GM23338 (cell line): ENCODE results near the gene COX7B2. TPM values are rescaled to one million over a fixed set of nuclear protein-coding genes. Genes with fewer than 3 reads are reported as not detected.

Experiments
- ATAC-seq: fragments of 200-7000 bp; cut with Tn5 transposase; 3 replicates; pipeline ENCODE4 v1.9.1; 2020
- DNase-seq: peaks from one replicate; pipeline ENCODE4 v3.0.0-alpha.2; 2015; ENCODE audit warnings: low spot score
- H2AFZ ChIP-seq: fragments of 200-600 bp; sonication (generic); 2 replicates; pipeline ENCODE4 v1.8.0; 2016; ENCODE audit warnings: antibody characterized with exemption, mild to moderate bottlenecking, moderate library complexity
- H3F3A ChIP-seq: fragments of 200-600 bp; sonication (generic); replicated peaks from 2 replicates; pipeline ENCODE4 v1.8.0; 2017; ENCODE audit warnings: antibody characterized with exemption, mixed run types, low read depth
- H3K27ac ChIP-seq: fragments of 200-600 bp; sonication (generic); 2 replicates; pipeline ENCODE4 v1.6.1; 2016; ENCODE audit warnings: low read depth
- H3K27me3 ChIP-seq: fragments of 200-600 bp; sonication (generic); 2 replicates; pipeline ENCODE4 v1.8.0; 2016; ENCODE audit warnings: mild to moderate bottlenecking, mixed run types, moderate library complexity; ENCODE audit not compliant: insufficient read depth
- H3K36me3 ChIP-seq: fragments of 200-600 bp; sonication (generic); 2 replicates; pipeline ENCODE4 v1.8.0; 2016; ENCODE audit warnings: mild to moderate bottlenecking; ENCODE audit not compliant: insufficient read depth
- H3K4me1 ChIP-seq: fragments of 200-600 bp; sonication (generic); 2 replicates; pipeline ENCODE4 v1.8.0; 2016; ENCODE audit warnings: mild to moderate bottlenecking, moderate library complexity; ENCODE audit not compliant: insufficient read depth
- H3K4me2 ChIP-seq: fragments of 200-600 bp; sonication (generic); 2 replicates; pipeline ENCODE4 v1.7.1; 2017; ENCODE audit warnings: mixed run types
- H3K4me3 ChIP-seq: fragments of 200-600 bp; sonication (generic); 2 replicates; pipeline ENCODE4 v1.6.1; 2016; ENCODE audit warnings: mixed run types
- H3K79me2 ChIP-seq: fragments of 200-600 bp; sonication (generic); replicated peaks from 2 replicates; pipeline ENCODE4 v1.8.0; 2017; ENCODE audit warnings: mild to moderate bottlenecking; ENCODE audit not compliant: insufficient read depth
- H3K9me2 ChIP-seq: fragments of 200-600 bp; sonication (generic); 2 replicates; pipeline ENCODE4 v1.8.0; 2017; ENCODE audit not compliant: insufficient read depth
- H4K20me1 ChIP-seq: fragments of 200-600 bp; sonication (generic); replicated peaks from 2 replicates; pipeline ENCODE4 v1.8.0; 2017; ENCODE audit warnings: mild to moderate bottlenecking; ENCODE audit not compliant: insufficient read depth
- H3K27ac Mint-ChIP-seq: 2 replicates; pipeline ENCODE4 v1.8.0; 2020; ENCODE audit warnings: inconsistent platforms, mild to moderate bottlenecking, moderate library complexity, mixed read lengths
- H3K27me3 Mint-ChIP-seq: 3 replicates; pipeline ENCODE4 v1.8.0; 2022; ENCODE audit warnings: low read depth, mild to moderate bottlenecking, moderate library complexity, mixed read lengths, inconsistent platforms; ENCODE audit not compliant: insufficient read depth, poor library complexity
- H3K36me3 Mint-ChIP-seq: 3 replicates; pipeline ENCODE4 v1.8.0; 2021; ENCODE audit warnings: low read depth, mild to moderate bottlenecking, inconsistent platforms, moderate library complexity, mixed read lengths
- H3K4me1 Mint-ChIP-seq: 3 replicates; pipeline ENCODE4 v1.8.0; 2020; ENCODE audit warnings: mild to moderate bottlenecking, inconsistent platforms, mixed read lengths
- H3K4me3 Mint-ChIP-seq: 3 replicates; pipeline ENCODE4 v1.8.0; 2021; ENCODE audit warnings: moderate library complexity, mild to moderate bottlenecking, inconsistent platforms, mixed read lengths
- H3K9me3 Mint-ChIP-seq: 3 replicates; pipeline ENCODE4 v1.8.0; 2020; ENCODE audit warnings: moderate library complexity, mild to moderate bottlenecking, inconsistent platforms, mixed read lengths
- CREB1 ChIP-seq: fragments of 250-450 bp; sonication (Bioruptor Pico); IDR thresholded peaks from 2 replicates; pipeline ENCODE4 v1.5.0; 2020; ENCODE audit warnings: low read depth, mild to moderate bottlenecking, moderate library complexity
- EZH2 ChIP-seq: fragments of 200-600 bp; sonication (generic); IDR thresholded peaks from one replicate; pipeline ENCODE4 v1.8.0; 2017; ENCODE audit warnings: antibody characterized with exemption, mild to moderate bottlenecking, low read depth; ENCODE audit not compliant: unreplicated experiment
- EZH2phosphoT487 ChIP-seq: fragments of 200-600 bp; sonication (generic); IDR thresholded peaks from one replicate; pipeline ENCODE4 v1.8.1; 2018; ENCODE audit warnings: antibody characterized with exemption; ENCODE audit not compliant: unreplicated experiment
- JUNB ChIP-seq: IDR thresholded peaks from one replicate; pipeline ENCODE4 v1.6.1; 2016; ENCODE audit warnings: antibody characterized with exemption; ENCODE audit not compliant: unreplicated experiment
- NANOG ChIP-seq: IDR thresholded peaks from 2 replicates; pipeline ENCODE4 v1.6.1; 2016; ENCODE audit warnings: antibody characterized with exemption, borderline replicate concordance
- POLR2AphosphoS5 ChIP-seq: IDR thresholded peaks from 2 replicates; pipeline ENCODE4 v1.6.1; 2016; ENCODE audit warnings: antibody characterized with exemption, low read depth
- STAT1 ChIP-seq: IDR thresholded peaks from one replicate; pipeline ENCODE4 v1.6.1; 2016; ENCODE audit warnings: antibody characterized with exemption; ENCODE audit not compliant: unreplicated experiment
- ZNF114 ChIP-seq: fragments of 250-450 bp; sonication (Bioruptor Pico); IDR thresholded peaks from 2 replicates; pipeline ENCODE4 v1.5.0; 2020; ENCODE audit warnings: mild to moderate bottlenecking, moderate library complexity
- ZNF331 ChIP-seq: fragments of 250-450 bp; sonication (Bioruptor Pico); IDR thresholded peaks from 2 replicates; pipeline ENCODE4 v1.5.0; 2020; ENCODE audit warnings: low read depth, mild to moderate bottlenecking, moderate library complexity
- polyA plus RNA-seq: library from polyadenylated mRNA; unstranded; fragments of >200 nt; fragmentation: Nextera tagmentation; extraction: Ambion mirVana; gene quantifications from 2 replicates; pipeline ENCODE4 v1.2.1, GENCODE V29; 2016
- total RNA-seq: library from RNA; depleted of rRNA; stranded (reverse); fragments of >200 nt; shearing (Covaris generic); gene quantifications from 2 replicates; pipeline ENCODE4 v1.2.3, GENCODE V29; 2014
- TF ChIP-seq, protein P1 (sequence below): IDR thresholded peaks from one replicate; pipeline ENCODE4 v1.6.1; 2018; ENCODE audit warnings: antibody characterized with exemption; ENCODE audit not compliant: unreplicated experiment
- TF ChIP-seq, protein P2 (sequence below), 2 experiments: fragments of 200-600 bp in 1 of 2; sonication (generic) in 1 of 2; conservative IDR thresholded peaks; 2 replicates each; pipeline versions ENCODE4 v1.5.1 to v1.6.1; 2016 to 2017; ENCODE audit warnings: antibody characterized with exemption in 2 of 2, low read depth in 2 of 2, mild to moderate bottlenecking in 2 of 2, moderate library complexity in 1 of 2
- TF ChIP-seq, protein P3 (sequence below): IDR thresholded peaks from 2 replicates; pipeline ENCODE4 v1.6.1; 2016; ENCODE audit warnings: antibody characterized with exemption
- TF ChIP-seq, protein P4 (sequence below): fragments of 250-450 bp; sonication (Bioruptor Pico); IDR thresholded peaks from 2 replicates; pipeline ENCODE4 v1.5.0; 2020; ENCODE audit warnings: mild to moderate bottlenecking, moderate library complexity

Gene COX7B2
- total and polyA plus RNA-seq, 2 experiments from 2014 or later: not detected

DNA sequence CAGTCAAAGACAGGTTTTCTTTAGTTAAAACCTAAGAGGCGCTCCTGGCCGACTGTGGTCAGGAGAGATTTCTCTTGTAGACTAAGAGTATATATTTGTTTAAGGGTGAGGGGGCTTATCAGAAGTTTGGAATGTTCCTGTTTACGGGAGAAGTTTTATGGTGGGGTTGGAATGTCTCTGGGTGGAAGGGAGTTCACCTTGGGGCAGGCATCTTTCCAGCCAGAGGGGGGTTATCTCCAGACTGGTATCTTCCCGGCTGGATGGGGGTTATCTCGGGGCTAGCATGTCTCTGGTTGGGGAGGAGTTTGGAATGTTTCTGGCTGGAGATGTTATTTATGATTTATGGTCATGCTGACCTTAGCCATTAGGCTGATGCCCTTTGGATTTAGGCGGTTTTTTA is 116.0 kb downstream of the COX7B2 start:
- DNase-seq (no peak), ATAC-seq (no peak)
- Histone ChIP-seq H2AFZ (no peak overlapping the region), H3K27me3 (no peaks in the 10 kb centered on the region), H3K9me2 (peaks cover 12% of the 10 kb centered on the region), H3F3A (no peaks in the 10 kb centered on the region), H3K4me3 (no peak overlapping the region), H4K20me1 (no peaks in the 10 kb centered on the region), H3K4me2 (no peak overlapping the region), H3K79me2 (no peaks in the 10 kb centered on the region), H3K4me1 (no peaks in the 10 kb centered on the region), H3K36me3 (no peaks in the 10 kb centered on the region; the same call in 1 of the 2 replicates), H3K27ac (no peak overlapping the region)
- peaks cover 16% of the 10 kb centered on the region for H3K36me3 Mint-ChIP-seq
- no peak overlapping the region for H3K4me3 Mint-ChIP-seq
- H3K27me3 Mint-ChIP-seq: no peaks in the 10 kb centered on the region
- TF ChIP-seq, protein P1, sequence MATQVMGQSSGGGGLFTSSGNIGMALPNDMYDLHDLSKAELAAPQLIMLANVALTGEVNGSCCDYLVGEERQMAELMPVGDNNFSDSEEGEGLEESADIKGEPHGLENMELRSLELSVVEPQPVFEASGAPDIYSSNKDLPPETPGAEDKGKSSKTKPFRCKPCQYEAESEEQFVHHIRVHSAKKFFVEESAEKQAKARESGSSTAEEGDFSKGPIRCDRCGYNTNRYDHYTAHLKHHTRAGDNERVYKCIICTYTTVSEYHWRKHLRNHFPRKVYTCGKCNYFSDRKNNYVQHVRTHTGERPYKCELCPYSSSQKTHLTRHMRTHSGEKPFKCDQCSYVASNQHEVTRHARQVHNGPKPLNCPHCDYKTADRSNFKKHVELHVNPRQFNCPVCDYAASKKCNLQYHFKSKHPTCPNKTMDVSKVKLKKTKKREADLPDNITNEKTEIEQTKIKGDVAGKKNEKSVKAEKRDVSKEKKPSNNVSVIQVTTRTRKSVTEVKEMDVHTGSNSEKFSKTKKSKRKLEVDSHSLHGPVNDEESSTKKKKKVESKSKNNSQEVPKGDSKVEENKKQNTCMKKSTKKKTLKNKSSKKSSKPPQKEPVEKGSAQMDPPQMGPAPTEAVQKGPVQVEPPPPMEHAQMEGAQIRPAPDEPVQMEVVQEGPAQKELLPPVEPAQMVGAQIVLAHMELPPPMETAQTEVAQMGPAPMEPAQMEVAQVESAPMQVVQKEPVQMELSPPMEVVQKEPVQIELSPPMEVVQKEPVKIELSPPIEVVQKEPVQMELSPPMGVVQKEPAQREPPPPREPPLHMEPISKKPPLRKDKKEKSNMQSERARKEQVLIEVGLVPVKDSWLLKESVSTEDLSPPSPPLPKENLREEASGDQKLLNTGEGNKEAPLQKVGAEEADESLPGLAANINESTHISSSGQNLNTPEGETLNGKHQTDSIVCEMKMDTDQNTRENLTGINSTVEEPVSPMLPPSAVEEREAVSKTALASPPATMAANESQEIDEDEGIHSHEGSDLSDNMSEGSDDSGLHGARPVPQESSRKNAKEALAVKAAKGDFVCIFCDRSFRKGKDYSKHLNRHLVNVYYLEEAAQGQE: no peak
- TF ChIP-seq POLR2AphosphoS5: no peak
- TF ChIP-seq EZH2phosphoT487: no peak
- TF ChIP-seq EZH2: no peak
- TF ChIP-seq STAT1: no peak
- TF ChIP-seq, protein P2, sequence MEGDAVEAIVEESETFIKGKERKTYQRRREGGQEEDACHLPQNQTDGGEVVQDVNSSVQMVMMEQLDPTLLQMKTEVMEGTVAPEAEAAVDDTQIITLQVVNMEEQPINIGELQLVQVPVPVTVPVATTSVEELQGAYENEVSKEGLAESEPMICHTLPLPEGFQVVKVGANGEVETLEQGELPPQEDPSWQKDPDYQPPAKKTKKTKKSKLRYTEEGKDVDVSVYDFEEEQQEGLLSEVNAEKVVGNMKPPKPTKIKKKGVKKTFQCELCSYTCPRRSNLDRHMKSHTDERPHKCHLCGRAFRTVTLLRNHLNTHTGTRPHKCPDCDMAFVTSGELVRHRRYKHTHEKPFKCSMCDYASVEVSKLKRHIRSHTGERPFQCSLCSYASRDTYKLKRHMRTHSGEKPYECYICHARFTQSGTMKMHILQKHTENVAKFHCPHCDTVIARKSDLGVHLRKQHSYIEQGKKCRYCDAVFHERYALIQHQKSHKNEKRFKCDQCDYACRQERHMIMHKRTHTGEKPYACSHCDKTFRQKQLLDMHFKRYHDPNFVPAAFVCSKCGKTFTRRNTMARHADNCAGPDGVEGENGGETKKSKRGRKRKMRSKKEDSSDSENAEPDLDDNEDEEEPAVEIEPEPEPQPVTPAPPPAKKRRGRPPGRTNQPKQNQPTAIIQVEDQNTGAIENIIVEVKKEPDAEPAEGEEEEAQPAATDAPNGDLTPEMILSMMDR (conservative IDR thresholded peaks at IDR 0.05; ENCODE audit: low read depth in 2 of 2): no peak
- TF ChIP-seq, protein P3, sequence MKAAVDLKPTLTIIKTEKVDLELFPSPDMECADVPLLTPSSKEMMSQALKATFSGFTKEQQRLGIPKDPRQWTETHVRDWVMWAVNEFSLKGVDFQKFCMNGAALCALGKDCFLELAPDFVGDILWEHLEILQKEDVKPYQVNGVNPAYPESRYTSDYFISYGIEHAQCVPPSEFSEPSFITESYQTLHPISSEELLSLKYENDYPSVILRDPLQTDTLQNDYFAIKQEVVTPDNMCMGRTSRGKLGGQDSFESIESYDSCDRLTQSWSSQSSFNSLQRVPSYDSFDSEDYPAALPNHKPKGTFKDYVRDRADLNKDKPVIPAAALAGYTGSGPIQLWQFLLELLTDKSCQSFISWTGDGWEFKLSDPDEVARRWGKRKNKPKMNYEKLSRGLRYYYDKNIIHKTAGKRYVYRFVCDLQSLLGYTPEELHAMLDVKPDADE: no peak
- TF ChIP-seq CREB1: no peak
- no peak for TF ChIP-seq JUNB
- TF ChIP-seq ZNF114: no peak
- TF ChIP-seq ZNF331 (CRISPR knock-in tag): no peak
- TF ChIP-seq, protein P4, sequence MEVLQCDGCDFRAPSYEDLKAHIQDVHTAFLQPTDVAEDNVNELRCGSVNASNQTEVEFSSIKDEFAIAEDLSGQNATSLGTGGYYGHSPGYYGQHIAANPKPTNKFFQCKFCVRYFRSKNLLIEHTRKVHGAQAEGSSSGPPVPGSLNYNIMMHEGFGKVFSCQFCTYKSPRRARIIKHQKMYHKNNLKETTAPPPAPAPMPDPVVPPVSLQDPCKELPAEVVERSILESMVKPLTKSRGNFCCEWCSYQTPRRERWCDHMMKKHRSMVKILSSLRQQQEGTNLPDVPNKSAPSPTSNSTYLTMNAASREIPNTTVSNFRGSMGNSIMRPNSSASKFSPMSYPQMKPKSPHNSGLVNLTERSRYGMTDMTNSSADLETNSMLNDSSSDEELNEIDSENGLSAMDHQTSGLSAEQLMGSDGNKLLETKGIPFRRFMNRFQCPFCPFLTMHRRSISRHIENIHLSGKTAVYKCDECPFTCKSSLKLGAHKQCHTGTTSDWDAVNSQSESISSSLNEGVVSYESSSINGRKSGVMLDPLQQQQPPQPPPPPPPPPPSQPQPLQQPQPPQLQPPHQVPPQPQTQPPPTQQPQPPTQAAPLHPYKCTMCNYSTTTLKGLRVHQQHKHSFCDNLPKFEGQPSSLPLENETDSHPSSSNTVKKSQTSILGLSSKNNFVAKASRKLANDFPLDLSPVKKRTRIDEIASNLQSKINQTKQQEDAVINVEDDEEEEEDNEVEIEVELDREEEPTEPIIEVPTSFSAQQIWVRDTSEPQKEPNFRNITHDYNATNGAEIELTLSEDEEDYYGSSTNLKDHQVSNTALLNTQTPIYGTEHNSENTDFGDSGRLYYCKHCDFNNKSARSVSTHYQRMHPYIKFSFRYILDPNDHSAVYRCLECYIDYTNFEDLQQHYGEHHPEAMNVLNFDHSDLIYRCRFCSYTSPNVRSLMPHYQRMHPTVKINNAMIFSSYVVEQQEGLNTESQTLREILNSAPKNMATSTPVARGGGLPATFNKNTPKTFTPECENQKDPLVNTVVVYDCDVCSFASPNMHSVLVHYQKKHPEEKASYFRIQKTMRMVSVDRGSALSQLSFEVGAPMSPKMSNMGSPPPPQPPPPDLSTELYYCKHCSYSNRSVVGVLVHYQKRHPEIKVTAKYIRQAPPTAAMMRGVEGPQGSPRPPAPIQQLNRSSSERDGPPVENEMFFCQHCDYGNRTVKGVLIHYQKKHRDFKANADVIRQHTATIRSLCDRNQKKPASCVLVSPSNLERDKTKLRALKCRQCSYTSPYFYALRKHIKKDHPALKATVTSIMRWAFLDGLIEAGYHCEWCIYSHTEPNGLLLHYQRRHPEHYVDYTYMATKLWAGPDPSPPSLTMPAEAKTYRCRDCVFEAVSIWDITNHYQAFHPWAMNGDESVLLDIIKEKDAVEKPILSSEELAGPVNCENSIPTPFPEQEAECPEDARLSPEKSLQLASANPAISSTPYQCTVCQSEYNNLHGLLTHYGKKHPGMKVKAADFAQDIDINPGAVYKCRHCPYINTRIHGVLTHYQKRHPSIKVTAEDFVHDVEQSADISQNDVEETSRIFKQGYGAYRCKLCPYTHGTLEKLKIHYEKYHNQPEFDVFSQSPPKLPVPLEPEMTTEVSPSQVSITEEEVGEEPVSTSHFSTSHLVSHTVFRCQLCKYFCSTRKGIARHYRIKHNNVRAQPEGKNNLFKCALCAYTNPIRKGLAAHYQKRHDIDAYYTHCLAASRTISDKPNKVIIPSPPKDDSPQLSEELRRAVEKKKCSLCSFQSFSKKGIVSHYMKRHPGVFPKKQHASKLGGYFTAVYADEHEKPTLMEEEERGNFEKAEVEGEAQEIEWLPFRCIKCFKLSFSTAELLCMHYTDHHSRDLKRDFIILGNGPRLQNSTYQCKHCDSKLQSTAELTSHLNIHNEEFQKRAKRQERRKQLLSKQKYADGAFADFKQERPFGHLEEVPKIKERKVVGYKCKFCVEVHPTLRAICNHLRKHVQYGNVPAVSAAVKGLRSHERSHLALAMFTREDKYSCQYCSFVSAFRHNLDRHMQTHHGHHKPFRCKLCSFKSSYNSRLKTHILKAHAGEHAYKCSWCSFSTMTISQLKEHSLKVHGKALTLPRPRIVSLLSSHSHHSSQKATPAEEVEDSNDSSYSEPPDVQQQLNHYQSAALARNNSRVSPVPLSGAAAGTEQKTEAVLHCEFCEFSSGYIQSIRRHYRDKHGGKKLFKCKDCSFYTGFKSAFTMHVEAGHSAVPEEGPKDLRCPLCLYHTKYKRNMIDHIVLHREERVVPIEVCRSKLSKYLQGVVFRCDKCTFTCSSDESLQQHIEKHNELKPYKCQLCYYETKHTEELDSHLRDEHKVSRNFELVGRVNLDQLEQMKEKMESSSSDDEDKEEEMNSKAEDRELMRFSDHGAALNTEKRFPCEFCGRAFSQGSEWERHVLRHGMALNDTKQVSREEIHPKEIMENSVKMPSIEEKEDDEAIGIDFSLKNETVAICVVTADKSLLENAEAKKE (CRISPR knock-in tag): no peak
- TF ChIP-seq NANOG: no peak
- no peak overlapping the region for H3K27ac Mint-ChIP-seq
- no peaks in the 10 kb centered on the region for H3K4me1 Mint-ChIP-seq
- H3K9me3 Mint-ChIP-seq: peaks cover 66% of the 10 kb centered on the region
